Vagina (tissue), 2 donors: ENCODE measurements around the gene SLPI. TPM values are rescaled to one million over a fixed set of nuclear protein-coding genes. Genes with fewer than 3 reads are reported as not detected.

ENCODE experiments used
- DNase-seq, 2 donors: peaks; one replicate each; pipeline ENCODE4 v3.0.0-alpha.2; 2017; ENCODE audit errors: extremely low spot score in 2 of 2
- H3K27ac ChIP-seq: fragments of 200-600 bp; sonication (generic); one replicate; pipeline ENCODE4 v1.5.1; 2019
- H3K27me3 ChIP-seq: fragments of 200-600 bp; sonication (generic); one replicate; pipeline ENCODE4 v1.5.1; 2019
- H3K36me3 ChIP-seq, 2 donors: fragments of 200-600 bp; sonication (generic); one replicate each; pipeline ENCODE4 v1.5.1; 2017 to 2019
- H3K4me1 ChIP-seq: fragments of 200-600 bp; sonication (generic); one replicate; pipeline ENCODE4 v1.5.1; 2019
- H3K4me3 ChIP-seq, 2 donors: fragments of 200-600 bp; sonication (generic); 1 replicate in 1 of 2; 2 replicates in 1 of 2; pipeline ENCODE4 v1.5.1; 2016 to 2019
- H3K9me3 ChIP-seq: fragments of 200-600 bp; sonication (generic); one replicate; pipeline ENCODE4 v1.5.1; 2019
- POLR2A ChIP-seq, 2 donors: fragments of 450-650 bp; IDR thresholded peaks; one replicate each; pipeline ENCODE4 v1.6.1; 2017; ENCODE audit warnings: antibody characterized with exemption in 2 of 2, mild to moderate bottlenecking in 2 of 2, moderate library complexity in 2 of 2
- POLR2AphosphoS5 ChIP-seq, 2 donors: sonication (generic); formaldehyde crosslinking; IDR thresholded peaks; one replicate each; pipeline ENCODE4 v1.9.0; 2017; ENCODE audit warnings: antibody characterized with exemption in 2 of 2, mild to moderate bottlenecking in 2 of 2, low read depth in 1 of 2; ENCODE audit not compliant: insufficient read depth in 1 of 2
- intact Hi-C: fragments of 100-400 bp; cut with DNase I; formaldehyde crosslinking; loops from one replicate; pipeline ENCODE4 v1.15.1; 2023
- total RNA-seq: library from RNA; depleted of rRNA; stranded (reverse); fragments of >200 nt; gene quantifications from one replicate; pipeline ENCODE4 v1.2.3, GENCODE V29; 2016
- TF ChIP-seq, protein P1 (sequence below), 3 experiments: fragments of 450-650 bp in 2 of 3; fragments of 200-600 bp in 1 of 3; sonication (generic) in 1 of 3; IDR thresholded peaks; one replicate each; pipeline ENCODE4 v1.5.1; 2017 to 2019; ENCODE audit warnings: antibody characterized with exemption in 3 of 3, mild to moderate bottlenecking in 2 of 3, moderate library complexity in 2 of 3

SLPI gene
- total RNA-seq, 1 donor from 2014 or later: 431 TPM

DNA sequence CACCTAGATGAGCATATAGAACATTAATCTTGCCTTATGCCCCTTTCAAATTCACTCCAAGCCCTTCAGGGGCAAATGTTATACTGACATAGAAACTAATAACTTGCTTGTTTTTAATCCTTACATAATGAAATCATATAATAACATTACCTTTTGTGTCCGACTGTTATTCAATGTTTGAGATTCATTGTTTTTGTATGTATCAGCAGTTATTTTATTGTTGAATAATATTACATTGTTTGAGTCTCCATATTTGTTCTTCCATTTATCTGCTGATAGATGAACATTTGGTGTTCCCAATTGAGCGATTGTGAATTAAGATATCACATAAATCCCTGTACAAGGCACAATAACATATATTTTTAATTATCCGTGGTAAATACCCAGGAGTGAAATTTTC is 41.5 kb downstream of the SLPI start:
- DNase-seq: no peak
- TF ChIP-seq, protein P1, sequence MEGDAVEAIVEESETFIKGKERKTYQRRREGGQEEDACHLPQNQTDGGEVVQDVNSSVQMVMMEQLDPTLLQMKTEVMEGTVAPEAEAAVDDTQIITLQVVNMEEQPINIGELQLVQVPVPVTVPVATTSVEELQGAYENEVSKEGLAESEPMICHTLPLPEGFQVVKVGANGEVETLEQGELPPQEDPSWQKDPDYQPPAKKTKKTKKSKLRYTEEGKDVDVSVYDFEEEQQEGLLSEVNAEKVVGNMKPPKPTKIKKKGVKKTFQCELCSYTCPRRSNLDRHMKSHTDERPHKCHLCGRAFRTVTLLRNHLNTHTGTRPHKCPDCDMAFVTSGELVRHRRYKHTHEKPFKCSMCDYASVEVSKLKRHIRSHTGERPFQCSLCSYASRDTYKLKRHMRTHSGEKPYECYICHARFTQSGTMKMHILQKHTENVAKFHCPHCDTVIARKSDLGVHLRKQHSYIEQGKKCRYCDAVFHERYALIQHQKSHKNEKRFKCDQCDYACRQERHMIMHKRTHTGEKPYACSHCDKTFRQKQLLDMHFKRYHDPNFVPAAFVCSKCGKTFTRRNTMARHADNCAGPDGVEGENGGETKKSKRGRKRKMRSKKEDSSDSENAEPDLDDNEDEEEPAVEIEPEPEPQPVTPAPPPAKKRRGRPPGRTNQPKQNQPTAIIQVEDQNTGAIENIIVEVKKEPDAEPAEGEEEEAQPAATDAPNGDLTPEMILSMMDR (IDR thresholded peaks at IDR 0.05): no peak
- TF ChIP-seq POLR2A (IDR thresholded peaks at IDR 0.05): no peak
- no peak for TF ChIP-seq POLR2AphosphoS5 (IDR thresholded peaks at IDR 0.05; ENCODE audit: insufficient read depth in 1 of 2, low read depth in 1 of 2)
- intact Hi-C loops: no loop called here
- Histone ChIP-seq H3K27me3 (no peaks in the 10 kb centered on the region), H3K36me3 (no peaks in the 10 kb centered on the region), H3K4me1 (no peaks in the 10 kb centered on the region), H3K27ac (no peak overlapping the region), H3K9me3 (no peaks in the 10 kb centered on the region), H3K4me3 (no peak overlapping the region)

DNA sequence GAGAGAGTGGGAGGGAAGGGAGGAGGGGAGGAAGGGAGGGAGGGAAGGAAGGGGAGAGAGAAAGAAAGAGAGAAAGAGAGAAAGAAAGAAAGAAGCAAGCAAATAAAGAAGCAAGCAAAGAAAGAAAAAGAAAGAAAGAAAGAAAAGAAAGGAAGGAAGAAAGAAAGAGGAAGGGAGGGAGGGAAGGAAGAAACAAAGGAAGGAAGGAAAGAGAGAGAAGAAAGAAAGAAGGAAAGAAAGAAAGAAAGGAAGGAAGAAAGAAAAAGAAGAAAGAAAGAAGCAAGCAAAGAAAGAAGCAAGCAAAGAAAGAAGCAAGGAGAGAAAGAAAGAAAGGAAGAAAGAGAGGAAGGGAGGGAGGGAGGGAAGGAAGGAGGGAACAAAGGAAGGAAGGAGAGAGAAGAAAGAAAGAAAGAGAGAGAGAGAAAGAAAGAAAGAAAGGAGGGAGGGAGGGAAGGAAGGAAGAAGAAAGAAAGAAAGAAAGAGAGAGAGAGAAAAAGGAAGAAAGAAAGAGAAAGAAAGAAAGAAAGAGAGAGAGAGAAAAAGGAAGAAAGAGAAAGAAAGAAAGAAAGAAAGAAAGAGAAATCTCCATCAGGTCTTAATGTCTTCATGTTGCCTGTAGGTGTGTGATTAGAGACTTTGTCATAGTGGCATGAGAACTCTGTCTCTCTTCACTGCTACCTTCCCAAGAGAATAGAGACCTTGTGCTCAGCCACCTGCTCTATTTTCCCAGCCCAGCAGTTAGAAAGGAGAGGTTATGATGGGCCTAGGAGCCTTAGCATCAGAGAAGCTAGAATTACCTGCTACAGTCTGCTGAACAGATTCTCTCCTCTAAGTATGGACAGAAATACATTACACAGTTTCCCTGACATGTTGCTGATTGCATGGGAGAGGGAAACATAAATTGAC is 42.5 kb downstream of the SLPI start:
- Histone ChIP-seq H3K27me3 (no peaks in the 10 kb centered on the region), H3K36me3 (no peaks in the 10 kb centered on the region), H3K4me1 (no peaks in the 10 kb centered on the region), H3K9me3 (no peaks in the 10 kb centered on the region), H3K27ac (no peak overlapping the region), H3K4me3 (no peak overlapping the region)
- intact Hi-C loops: no loop called here
- DNase-seq: no peak
- TF ChIP-seq POLR2A (IDR thresholded peaks at IDR 0.05) (no peak), POLR2AphosphoS5 (IDR thresholded peaks at IDR 0.05; ENCODE audit: insufficient read depth in 1 of 2, low read depth in 1 of 2) (no peak)
- TF ChIP-seq, protein P1 (IDR thresholded peaks at IDR 0.05): no peak

DNA sequence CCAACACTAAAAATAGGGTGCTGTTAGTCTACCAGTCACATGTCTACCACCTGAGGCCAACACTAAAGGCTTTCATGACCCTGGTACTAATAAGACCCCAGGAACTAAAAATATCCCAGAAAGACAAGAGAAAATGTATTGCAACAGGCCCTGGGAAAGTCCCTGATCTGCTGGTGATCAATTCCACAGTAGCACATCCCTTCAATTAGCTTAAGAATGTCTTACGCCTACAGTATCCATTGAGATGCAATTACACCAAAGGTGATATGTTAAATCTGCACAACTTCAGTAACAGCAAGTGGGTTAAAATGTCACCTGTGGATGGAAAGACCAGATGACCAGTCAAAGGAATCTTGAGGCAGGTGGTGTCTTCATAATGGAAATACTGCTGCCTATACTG is 44.4 kb downstream of the SLPI start:
- no peak for DNase-seq
- intact Hi-C loops: no loop called here
- no peak for TF ChIP-seq POLR2AphosphoS5 (IDR thresholded peaks at IDR 0.05; ENCODE audit: insufficient read depth in 1 of 2, low read depth in 1 of 2)
- TF ChIP-seq POLR2A (IDR thresholded peaks at IDR 0.05): no peak
- TF ChIP-seq, protein P1 (IDR thresholded peaks at IDR 0.05): no peak

DNA sequence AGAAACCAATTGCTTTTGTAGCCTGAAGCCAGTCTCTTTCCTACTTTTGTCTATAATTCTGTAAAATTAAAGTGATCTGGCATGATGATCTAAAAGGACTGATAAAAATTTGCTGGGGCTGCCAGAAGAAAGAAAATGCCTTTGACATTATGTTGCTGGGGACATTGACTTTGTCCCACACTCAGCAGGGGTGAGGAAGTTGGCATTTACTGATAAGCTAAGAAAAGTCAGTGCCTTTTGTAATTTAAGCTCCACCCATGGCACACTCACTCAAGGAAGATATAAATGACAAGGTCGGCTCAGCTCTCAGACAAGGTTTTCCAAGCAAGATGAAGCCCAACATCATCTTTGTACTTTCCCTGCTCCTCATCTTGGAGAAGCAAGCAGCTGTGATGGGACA is 47.6 kb downstream of the SLPI start, which contains the start of gene SEMG1:
Gene SEMG1 (plus strand): TSS at position 309 of the 400 bp plus-strand sequence. CDS start 21 bp downstream, at position 330.
- TF ChIP-seq POLR2AphosphoS5 (IDR thresholded peaks at IDR 0.05; ENCODE audit: insufficient read depth in 1 of 2, low read depth in 1 of 2) (no peak), POLR2A (IDR thresholded peaks at IDR 0.05) (no peak)
- TF ChIP-seq, protein P1 (IDR thresholded peaks at IDR 0.05): no peak
- no peak within 1 kb of the TSS for H3K27ac ChIP-seq
- no peaks in the 10 kb centered on the region for H3K9me3 ChIP-seq
- no peak for DNase-seq
- no peak within 1 kb of the TSS for H3K4me3 ChIP-seq
- intact Hi-C loops: no loop called here
- no peaks in the 10 kb centered on the region for H3K4me1 ChIP-seq
- H3K36me3 ChIP-seq: no peaks in the 10 kb centered on the region
- H3K27me3 ChIP-seq: no peaks in the 10 kb centered on the region

More for the DNA sequence above, 44.4 kb downstream of the SLPI start:
- no peaks in the 10 kb centered on the region for H3K27me3 ChIP-seq
- H3K4me3 ChIP-seq: no peak overlapping the region
- H3K9me3 ChIP-seq: no peaks in the 10 kb centered on the region
- no peaks in the 10 kb centered on the region for H3K4me1 ChIP-seq
- H3K27ac ChIP-seq: no peak overlapping the region
- no peaks in the 10 kb centered on the region for H3K36me3 ChIP-seq

Other genes starting within 250 kb of the SLPI start
- gene KCNS1, start 153.4 kb downstream of the SLPI start, total RNA-seq: not detected
- gene WFDC5, start 139.4 kb downstream of the SLPI start, total RNA-seq: 6.1 TPM
- 4.4 TPM for gene WFDC12, start 130.1 kb downstream of the SLPI start, total RNA-seq
- gene PI3, start 79.7 kb downstream of the SLPI start, total RNA-seq: 234 TPM
- not detected for gene SEMG1, start 47.5 kb downstream of the SLPI start, total RNA-seq
- gene SEMG2, start 33.2 kb downstream of the SLPI start, total RNA-seq: not detected
- gene RBPJL, start 52.3 kb upstream of the SLPI start, total RNA-seq: not detected
- not detected for gene MATN4, start 53.7 kb upstream of the SLPI start, total RNA-seq
- gene SDC4, start 93.9 kb upstream of the SLPI start, total RNA-seq: 62.6 TPM
- gene SYS1, start 108.6 kb upstream of the SLPI start, total RNA-seq: 44.9 TPM
- gene TP53TG5, start 123.8 kb upstream of the SLPI start, total RNA-seq: not detected
- gene DBNDD2, start 153.7 kb upstream of the SLPI start, total RNA-seq: 57.0 TPM
- gene PIGT, start 161.6 kb upstream of the SLPI start, total RNA-seq: 81.0 TPM
- 2.2 TPM for gene WFDC2, start 215.2 kb upstream of the SLPI start, total RNA-seq